NB4 (cell line): ENCODE data around the gene NREP.

Source experiments
- POLR2A ChIP-seq: IDR thresholded peaks from 2 replicates; pipeline ENCODE4 v1.6.1; 2011; ENCODE audit warnings: mild to moderate bottlenecking; ENCODE audit not compliant: insufficient read length; ENCODE audit errors: extremely low read depth
- TF ChIP-seq, protein P1 (sequence below): IDR thresholded peaks from one replicate; pipeline ENCODE4 v1.5.1; 2012; ENCODE audit warnings: low read depth, low read length

- TF ChIP-seq, protein P1, sequence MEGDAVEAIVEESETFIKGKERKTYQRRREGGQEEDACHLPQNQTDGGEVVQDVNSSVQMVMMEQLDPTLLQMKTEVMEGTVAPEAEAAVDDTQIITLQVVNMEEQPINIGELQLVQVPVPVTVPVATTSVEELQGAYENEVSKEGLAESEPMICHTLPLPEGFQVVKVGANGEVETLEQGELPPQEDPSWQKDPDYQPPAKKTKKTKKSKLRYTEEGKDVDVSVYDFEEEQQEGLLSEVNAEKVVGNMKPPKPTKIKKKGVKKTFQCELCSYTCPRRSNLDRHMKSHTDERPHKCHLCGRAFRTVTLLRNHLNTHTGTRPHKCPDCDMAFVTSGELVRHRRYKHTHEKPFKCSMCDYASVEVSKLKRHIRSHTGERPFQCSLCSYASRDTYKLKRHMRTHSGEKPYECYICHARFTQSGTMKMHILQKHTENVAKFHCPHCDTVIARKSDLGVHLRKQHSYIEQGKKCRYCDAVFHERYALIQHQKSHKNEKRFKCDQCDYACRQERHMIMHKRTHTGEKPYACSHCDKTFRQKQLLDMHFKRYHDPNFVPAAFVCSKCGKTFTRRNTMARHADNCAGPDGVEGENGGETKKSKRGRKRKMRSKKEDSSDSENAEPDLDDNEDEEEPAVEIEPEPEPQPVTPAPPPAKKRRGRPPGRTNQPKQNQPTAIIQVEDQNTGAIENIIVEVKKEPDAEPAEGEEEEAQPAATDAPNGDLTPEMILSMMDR = no peak
- TF ChIP-seq POLR2A = no peak
Observed at GRCh38 chr5:111755345-111755941, 1.6 kb downstream of the NREP start.
